ENCODE data around the gene RASAL2.

The RASAL2 gene

GRCh38 chr1:178465011-178465410 is 371.1 kb downstream of the RASAL2 start:
- no peak overlapping the region for H3K4me3 ChIP-seq (ENCODE audit: low read depth, low read length)
- no peak for TF ChIP-seq CTCF (IDR thresholded peaks at IDR 0.05; ENCODE audit: control insufficient read depth, extremely low read depth, insufficient read depth)
- no peak for DNase-seq (ENCODE audit: low read depth)

- TF ChIP-seq CTCF (IDR thresholded peaks at IDR 0.05; ENCODE audit: control insufficient read depth, extremely low read depth, insufficient read depth), result no peak
- no peak for DNase-seq (ENCODE audit: low read depth)
- H3K4me3 ChIP-seq (ENCODE audit: low read depth, low read length), result no peak overlapping the region
These were observed 373.9 kb downstream of the RASAL2 start for GRCh38 chr1:178467837-178468236.

GRCh38 chr1:178470411-178470960 is 376.6 kb downstream of the RASAL2 start:
- no peak overlapping the region for H3K4me3 ChIP-seq (ENCODE audit: low read depth, low read length)
- no peak for TF ChIP-seq CTCF (IDR thresholded peaks at IDR 0.05; ENCODE audit: control insufficient read depth, extremely low read depth, insufficient read depth)
- no peak for DNase-seq (ENCODE audit: low read depth)

GRCh38 chr1:178472531-178472930 is 378.6 kb downstream of the RASAL2 start:
- DNase-seq (ENCODE audit: low read depth), result no peak
- H3K4me3 ChIP-seq (ENCODE audit: low read depth, low read length), result no peak overlapping the region
- no peak for TF ChIP-seq CTCF (IDR thresholded peaks at IDR 0.05; ENCODE audit: control insufficient read depth, extremely low read depth, insufficient read depth)

GRCh38 chr1:178477373-178477772 is 383.5 kb downstream of the RASAL2 start:
- TF ChIP-seq CTCF (IDR thresholded peaks at IDR 0.05; ENCODE audit: control insufficient read depth, extremely low read depth, insufficient read depth), result no peak
- no peak overlapping the region for H3K4me3 ChIP-seq (ENCODE audit: low read depth, low read length)
- no peak for DNase-seq (ENCODE audit: low read depth)

GRCh38 chr1:178477841-178478240 is 383.9 kb downstream of the RASAL2 start:
- no peak overlapping the region for H3K4me3 ChIP-seq (ENCODE audit: low read depth, low read length)
- DNase-seq (ENCODE audit: low read depth), result no peak
- no peak for TF ChIP-seq CTCF (IDR thresholded peaks at IDR 0.05; ENCODE audit: control insufficient read depth, extremely low read depth, insufficient read depth)

- DNase-seq (ENCODE audit: low read depth), result no peak
- no peak overlapping the region for H3K4me3 ChIP-seq (ENCODE audit: low read depth, low read length)
- TF ChIP-seq CTCF (IDR thresholded peaks at IDR 0.05; ENCODE audit: control insufficient read depth, extremely low read depth, insufficient read depth), result no peak
These were observed 389.5 kb downstream of the RASAL2 start for GRCh38 chr1:178483251-178483957.

Measured in LNCaP clone FGC (cell line).